ENCODE measurements around the gene POLN. TPM values are rescaled to one million over a fixed set of nuclear protein-coding genes. Genes with fewer than 3 reads are reported as not detected.

Gene POLN
- total and polyA plus RNA-seq, 2 experiments from 2014 or later, result 1.8 to 4.0 TPM

DNA sequence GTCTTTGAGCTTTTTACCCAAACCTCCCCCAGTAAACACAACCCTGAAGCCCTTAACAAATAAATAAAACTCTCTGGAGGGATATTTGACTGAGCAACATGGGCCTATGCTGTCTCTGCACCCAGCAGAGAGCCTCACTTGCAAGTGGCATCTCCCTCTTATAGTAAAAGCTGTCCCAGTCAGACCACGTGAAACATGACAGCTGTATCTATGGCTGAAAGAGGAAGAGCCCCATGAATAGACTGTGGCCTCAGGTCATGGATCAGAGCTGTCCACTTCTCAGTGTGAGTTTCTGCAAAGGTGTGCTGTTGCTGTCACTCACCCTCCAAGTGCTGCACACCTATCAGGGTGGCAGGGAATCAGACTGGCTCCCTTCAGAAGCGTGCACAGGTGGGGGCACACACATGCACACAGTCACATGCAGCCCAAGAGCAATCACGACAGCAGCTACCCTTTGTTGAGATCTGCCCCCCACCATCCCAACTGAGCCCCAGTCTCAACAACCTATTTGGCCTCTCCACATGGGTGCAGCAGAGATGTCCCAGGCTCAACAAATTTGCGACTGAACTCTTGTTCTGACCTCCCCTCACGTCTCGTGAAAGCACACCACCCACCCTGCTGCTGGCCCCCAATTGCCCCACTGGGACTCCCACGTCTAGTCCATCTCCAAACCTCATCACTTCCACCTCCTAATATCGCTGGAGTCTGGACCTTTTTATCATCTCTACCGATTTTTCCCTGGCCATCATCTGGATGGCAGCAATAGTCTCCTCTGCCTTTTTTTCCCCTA, 137.2 kb downstream of the POLN start (continued):
- TF ChIP-seq, protein P1, sequence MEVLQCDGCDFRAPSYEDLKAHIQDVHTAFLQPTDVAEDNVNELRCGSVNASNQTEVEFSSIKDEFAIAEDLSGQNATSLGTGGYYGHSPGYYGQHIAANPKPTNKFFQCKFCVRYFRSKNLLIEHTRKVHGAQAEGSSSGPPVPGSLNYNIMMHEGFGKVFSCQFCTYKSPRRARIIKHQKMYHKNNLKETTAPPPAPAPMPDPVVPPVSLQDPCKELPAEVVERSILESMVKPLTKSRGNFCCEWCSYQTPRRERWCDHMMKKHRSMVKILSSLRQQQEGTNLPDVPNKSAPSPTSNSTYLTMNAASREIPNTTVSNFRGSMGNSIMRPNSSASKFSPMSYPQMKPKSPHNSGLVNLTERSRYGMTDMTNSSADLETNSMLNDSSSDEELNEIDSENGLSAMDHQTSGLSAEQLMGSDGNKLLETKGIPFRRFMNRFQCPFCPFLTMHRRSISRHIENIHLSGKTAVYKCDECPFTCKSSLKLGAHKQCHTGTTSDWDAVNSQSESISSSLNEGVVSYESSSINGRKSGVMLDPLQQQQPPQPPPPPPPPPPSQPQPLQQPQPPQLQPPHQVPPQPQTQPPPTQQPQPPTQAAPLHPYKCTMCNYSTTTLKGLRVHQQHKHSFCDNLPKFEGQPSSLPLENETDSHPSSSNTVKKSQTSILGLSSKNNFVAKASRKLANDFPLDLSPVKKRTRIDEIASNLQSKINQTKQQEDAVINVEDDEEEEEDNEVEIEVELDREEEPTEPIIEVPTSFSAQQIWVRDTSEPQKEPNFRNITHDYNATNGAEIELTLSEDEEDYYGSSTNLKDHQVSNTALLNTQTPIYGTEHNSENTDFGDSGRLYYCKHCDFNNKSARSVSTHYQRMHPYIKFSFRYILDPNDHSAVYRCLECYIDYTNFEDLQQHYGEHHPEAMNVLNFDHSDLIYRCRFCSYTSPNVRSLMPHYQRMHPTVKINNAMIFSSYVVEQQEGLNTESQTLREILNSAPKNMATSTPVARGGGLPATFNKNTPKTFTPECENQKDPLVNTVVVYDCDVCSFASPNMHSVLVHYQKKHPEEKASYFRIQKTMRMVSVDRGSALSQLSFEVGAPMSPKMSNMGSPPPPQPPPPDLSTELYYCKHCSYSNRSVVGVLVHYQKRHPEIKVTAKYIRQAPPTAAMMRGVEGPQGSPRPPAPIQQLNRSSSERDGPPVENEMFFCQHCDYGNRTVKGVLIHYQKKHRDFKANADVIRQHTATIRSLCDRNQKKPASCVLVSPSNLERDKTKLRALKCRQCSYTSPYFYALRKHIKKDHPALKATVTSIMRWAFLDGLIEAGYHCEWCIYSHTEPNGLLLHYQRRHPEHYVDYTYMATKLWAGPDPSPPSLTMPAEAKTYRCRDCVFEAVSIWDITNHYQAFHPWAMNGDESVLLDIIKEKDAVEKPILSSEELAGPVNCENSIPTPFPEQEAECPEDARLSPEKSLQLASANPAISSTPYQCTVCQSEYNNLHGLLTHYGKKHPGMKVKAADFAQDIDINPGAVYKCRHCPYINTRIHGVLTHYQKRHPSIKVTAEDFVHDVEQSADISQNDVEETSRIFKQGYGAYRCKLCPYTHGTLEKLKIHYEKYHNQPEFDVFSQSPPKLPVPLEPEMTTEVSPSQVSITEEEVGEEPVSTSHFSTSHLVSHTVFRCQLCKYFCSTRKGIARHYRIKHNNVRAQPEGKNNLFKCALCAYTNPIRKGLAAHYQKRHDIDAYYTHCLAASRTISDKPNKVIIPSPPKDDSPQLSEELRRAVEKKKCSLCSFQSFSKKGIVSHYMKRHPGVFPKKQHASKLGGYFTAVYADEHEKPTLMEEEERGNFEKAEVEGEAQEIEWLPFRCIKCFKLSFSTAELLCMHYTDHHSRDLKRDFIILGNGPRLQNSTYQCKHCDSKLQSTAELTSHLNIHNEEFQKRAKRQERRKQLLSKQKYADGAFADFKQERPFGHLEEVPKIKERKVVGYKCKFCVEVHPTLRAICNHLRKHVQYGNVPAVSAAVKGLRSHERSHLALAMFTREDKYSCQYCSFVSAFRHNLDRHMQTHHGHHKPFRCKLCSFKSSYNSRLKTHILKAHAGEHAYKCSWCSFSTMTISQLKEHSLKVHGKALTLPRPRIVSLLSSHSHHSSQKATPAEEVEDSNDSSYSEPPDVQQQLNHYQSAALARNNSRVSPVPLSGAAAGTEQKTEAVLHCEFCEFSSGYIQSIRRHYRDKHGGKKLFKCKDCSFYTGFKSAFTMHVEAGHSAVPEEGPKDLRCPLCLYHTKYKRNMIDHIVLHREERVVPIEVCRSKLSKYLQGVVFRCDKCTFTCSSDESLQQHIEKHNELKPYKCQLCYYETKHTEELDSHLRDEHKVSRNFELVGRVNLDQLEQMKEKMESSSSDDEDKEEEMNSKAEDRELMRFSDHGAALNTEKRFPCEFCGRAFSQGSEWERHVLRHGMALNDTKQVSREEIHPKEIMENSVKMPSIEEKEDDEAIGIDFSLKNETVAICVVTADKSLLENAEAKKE (CRISPR knock-in tag; IDR thresholded peaks at IDR 0.05), result no peak
- TF ChIP-seq ETS1 (IDR thresholded peaks at IDR 0.05), result no peak

- Histone ChIP-seq H3K27ac (ENCODE audit: low read depth) (no peak overlapping the region), H3K4me1 (ENCODE audit: insufficient read depth) (no peaks in the 10 kb centered on the region), H3F3A (replicated peaks; ENCODE audit: low read depth) (no peaks in the 10 kb centered on the region), H4K20me1 (replicated peaks; ENCODE audit: insufficient read depth) (no peaks in the 10 kb centered on the region), H3K4me2 (no peak overlapping the region), H3K79me2 (replicated peaks; ENCODE audit: insufficient read depth) (no peaks in the 10 kb centered on the region), H3K9me2 (ENCODE audit: insufficient read depth) (no peaks in the 10 kb centered on the region), H3K4me3 (no peak overlapping the region), H3K27me3 (ENCODE audit: insufficient read depth) (no peaks in the 10 kb centered on the region), H2AFZ (no peak overlapping the region), H3K36me3 (ENCODE audit: insufficient read depth) (no peaks in the 10 kb centered on the region)
- peaks cover 3% of the 10 kb centered on the region; the same call in 1 of the 3 replicates for H3K9me3 Mint-ChIP-seq
- DNase-seq (ENCODE audit: low spot score) (no peak), ATAC-seq (no peak)
- H3K27me3 Mint-ChIP-seq (ENCODE audit: insufficient read depth, low read depth, poor library complexity), result peaks cover 6% of the 10 kb centered on the region
- H3K4me1 Mint-ChIP-seq, result no peaks in the 10 kb centered on the region
- no peak overlapping the region for H3K27ac Mint-ChIP-seq
- H3K4me3 Mint-ChIP-seq, result no peak overlapping the region
- TF ChIP-seq ETS1 (IDR thresholded peaks at IDR 0.05) (no peak), STAT1 (IDR thresholded peaks at IDR 0.05; ENCODE audit: unreplicated experiment) (no peak)
- TF ChIP-seq, protein P2, sequence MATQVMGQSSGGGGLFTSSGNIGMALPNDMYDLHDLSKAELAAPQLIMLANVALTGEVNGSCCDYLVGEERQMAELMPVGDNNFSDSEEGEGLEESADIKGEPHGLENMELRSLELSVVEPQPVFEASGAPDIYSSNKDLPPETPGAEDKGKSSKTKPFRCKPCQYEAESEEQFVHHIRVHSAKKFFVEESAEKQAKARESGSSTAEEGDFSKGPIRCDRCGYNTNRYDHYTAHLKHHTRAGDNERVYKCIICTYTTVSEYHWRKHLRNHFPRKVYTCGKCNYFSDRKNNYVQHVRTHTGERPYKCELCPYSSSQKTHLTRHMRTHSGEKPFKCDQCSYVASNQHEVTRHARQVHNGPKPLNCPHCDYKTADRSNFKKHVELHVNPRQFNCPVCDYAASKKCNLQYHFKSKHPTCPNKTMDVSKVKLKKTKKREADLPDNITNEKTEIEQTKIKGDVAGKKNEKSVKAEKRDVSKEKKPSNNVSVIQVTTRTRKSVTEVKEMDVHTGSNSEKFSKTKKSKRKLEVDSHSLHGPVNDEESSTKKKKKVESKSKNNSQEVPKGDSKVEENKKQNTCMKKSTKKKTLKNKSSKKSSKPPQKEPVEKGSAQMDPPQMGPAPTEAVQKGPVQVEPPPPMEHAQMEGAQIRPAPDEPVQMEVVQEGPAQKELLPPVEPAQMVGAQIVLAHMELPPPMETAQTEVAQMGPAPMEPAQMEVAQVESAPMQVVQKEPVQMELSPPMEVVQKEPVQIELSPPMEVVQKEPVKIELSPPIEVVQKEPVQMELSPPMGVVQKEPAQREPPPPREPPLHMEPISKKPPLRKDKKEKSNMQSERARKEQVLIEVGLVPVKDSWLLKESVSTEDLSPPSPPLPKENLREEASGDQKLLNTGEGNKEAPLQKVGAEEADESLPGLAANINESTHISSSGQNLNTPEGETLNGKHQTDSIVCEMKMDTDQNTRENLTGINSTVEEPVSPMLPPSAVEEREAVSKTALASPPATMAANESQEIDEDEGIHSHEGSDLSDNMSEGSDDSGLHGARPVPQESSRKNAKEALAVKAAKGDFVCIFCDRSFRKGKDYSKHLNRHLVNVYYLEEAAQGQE (IDR thresholded peaks at IDR 0.05; ENCODE audit: unreplicated experiment), result no peak
- H3K36me3 Mint-ChIP-seq (ENCODE audit: low read depth), result no peaks in the 10 kb centered on the region
These were observed 137.9 kb downstream of the POLN start for GRCh38 chr4:2103843-2104547.
